IPS DF 6.9 (cell line): ENCODE results near the gene C1orf210.
A peak's percentile ranks its signal among the peaks of the same experiment; 100 is the strongest.

Source experiments
- DNase-seq: peaks from one replicate; pipeline ENCODE4 v3.0.0-alpha.2; 2013; ENCODE audit warnings: low read depth, low spot score
- H3K27ac ChIP-seq: one replicate; pipeline ENCODE4 v1.5.1; 2013; ENCODE audit warnings: low read length, control low read depth
- H3K27me3 ChIP-seq: 2 replicates; pipeline ENCODE4 v1.6.1; 2013; ENCODE audit warnings: mild to moderate bottlenecking, low read length; ENCODE audit not compliant: control insufficient read depth, insufficient read depth
- H3K36me3 ChIP-seq: 2 replicates; pipeline ENCODE4 v1.6.1; 2013; ENCODE audit warnings: low read length; ENCODE audit not compliant: control insufficient read depth, insufficient read depth
- H3K4me1 ChIP-seq: 2 replicates; pipeline ENCODE4 v1.6.1; 2013; ENCODE audit warnings: low read length; ENCODE audit not compliant: control insufficient read depth, insufficient read depth
- H3K4me3 ChIP-seq: 2 replicates; pipeline ENCODE4 v1.5.1; 2013; ENCODE audit warnings: mild to moderate bottlenecking, low read length
- H3K9me3 ChIP-seq: 2 replicates; pipeline ENCODE4 v1.6.1; 2013; ENCODE audit warnings: low read length, inconsistent platforms; ENCODE audit not compliant: control insufficient read depth, insufficient read depth
- WGBS: extraction: QIAGEN DNeasy Blood & Tissue Kit; methylation state at CpG from one replicate; pipeline ENCODE4 v1.1.7; 2013; ENCODE audit warnings: mixed read lengths, missing lambda C conversion rate; ENCODE audit not compliant: insufficient read length, insufficient coverage; 5-methylcytosine and 5-hydroxymethylcytosine counted together

The C1orf210 gene

DNA sequence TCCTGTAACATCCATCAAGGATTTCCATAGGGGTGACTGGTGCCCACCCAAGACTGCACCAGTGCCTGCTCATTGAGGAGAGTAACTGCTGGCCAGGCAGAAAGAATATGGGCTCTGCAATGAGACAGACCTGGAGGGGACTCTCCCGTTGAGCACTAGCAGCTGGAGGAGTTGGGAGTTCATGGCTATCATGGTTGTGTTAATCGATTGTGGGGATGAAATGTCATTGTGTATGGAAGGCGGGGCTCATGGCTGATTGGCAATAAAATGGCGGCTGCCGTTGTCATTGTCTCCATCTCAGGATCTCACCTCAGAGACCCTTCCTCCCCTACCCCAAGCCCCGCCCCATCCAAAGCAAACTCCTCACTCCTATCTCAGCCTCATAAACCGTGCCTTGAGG, 11.7 kb downstream of the C1orf210 start:
- no peak for DNase-seq
- H3K9me3 ChIP-seq, result no peaks in the 10 kb centered on the region
- WGBS, result no CpG with 5 or more reads among the region's 7 CpGs
- H3K4me3 ChIP-seq, result no peak overlapping the region
- peaks cover 7% of the 10 kb centered on the region; the same call in 1 of the 2 replicates for H3K36me3 ChIP-seq
- H3K27ac ChIP-seq, result no peak overlapping the region
- no peaks in the 10 kb centered on the region for H3K27me3 ChIP-seq
- H3K4me1 ChIP-seq, result peaks cover 5% of the 10 kb centered on the region

DNA sequence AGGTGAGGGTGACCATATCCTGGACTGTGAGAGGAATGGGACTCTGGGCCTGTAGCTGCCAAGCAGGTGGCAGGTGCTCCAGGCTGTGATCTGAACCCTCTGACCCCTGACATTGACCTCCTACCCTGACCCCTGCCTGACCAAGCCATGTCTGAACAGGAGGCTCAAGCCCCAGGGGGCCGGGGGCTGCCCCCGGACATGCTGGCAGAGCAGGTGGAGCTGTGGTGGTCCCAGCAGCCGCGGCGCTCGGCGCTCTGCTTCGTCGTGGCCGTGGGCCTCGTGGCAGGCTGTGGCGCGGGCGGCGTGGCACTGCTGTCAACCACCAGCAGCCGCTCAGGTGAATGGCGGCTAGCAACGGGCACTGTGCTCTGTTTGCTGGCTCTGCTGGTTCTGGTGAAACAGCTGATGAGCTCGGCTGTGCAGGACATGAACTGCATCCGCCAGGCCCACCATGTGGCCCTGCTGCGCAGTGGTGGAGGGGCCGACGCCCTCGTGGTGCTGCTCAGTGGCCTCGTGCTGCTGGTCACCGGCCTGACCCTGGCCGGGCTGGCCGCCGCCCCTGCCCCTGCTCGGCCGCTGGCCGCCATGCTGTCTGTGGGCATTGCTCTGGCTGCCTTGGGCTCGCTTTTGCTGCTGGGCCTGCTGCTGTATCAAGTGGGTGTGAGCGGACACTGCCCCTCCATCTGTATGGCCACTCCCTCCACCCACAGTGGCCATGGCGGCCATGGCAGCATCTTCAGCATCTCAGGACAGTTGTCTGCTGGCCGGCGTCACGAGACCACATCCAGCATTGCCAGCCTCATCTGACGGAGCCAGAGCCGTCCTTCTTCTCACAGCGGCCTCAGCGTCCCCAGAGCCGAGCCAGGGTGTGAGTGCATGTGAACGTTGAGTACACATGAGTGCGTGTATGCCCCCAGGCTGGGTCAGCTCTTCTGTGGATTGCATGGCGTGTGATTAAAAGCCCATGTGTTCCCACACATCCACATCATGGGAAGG, 12.5 kb downstream of the C1orf210 start:
- no peak for DNase-seq
- Histone ChIP-seq H3K27me3 (no peaks in the 10 kb centered on the region), H3K4me1 (peaks cover 5% of the 10 kb centered on the region), H3K9me3 (no peaks in the 10 kb centered on the region), H3K36me3 (peaks cover 7% of the 10 kb centered on the region; the same call in 1 of the 2 replicates), H3K4me3 (no peak overlapping the region), H3K27ac (no peak overlapping the region)
- WGBS, result no CpG with 5 or more reads among the region's 46 CpGs

DNA sequence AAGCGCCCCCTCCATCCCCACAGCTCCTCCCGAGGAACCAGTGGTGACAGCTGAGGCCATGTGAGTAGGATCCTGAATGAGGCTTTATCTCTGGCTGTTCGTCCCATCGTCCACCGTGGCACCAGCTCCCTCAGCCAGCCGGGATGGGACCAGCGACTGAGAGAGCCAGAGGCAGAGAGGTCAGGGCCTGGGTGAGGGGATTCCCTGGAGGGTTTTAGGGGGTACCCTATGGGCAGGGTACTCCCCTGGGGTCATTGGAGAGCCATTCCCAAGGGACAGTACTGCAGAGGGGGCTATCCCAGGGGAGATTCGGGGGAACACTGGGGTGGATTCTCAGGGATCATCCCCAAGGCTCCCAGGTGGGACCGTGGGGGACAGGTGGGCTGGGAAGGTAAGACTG, 13.2 kb downstream of the C1orf210 start:
- H3K27me3 ChIP-seq, result no peaks in the 10 kb centered on the region
- no peak for DNase-seq
- H3K4me1 ChIP-seq, result peaks cover 5% of the 10 kb centered on the region
- H3K9me3 ChIP-seq, result no peaks in the 10 kb centered on the region
- no peak overlapping the region for H3K27ac ChIP-seq
- peaks cover 7% of the 10 kb centered on the region; the same call in 1 of the 2 replicates for H3K36me3 ChIP-seq
- no CpG with 5 or more reads among the region's 9 CpGs for WGBS
- no peak overlapping the region for H3K4me3 ChIP-seq

DNA sequence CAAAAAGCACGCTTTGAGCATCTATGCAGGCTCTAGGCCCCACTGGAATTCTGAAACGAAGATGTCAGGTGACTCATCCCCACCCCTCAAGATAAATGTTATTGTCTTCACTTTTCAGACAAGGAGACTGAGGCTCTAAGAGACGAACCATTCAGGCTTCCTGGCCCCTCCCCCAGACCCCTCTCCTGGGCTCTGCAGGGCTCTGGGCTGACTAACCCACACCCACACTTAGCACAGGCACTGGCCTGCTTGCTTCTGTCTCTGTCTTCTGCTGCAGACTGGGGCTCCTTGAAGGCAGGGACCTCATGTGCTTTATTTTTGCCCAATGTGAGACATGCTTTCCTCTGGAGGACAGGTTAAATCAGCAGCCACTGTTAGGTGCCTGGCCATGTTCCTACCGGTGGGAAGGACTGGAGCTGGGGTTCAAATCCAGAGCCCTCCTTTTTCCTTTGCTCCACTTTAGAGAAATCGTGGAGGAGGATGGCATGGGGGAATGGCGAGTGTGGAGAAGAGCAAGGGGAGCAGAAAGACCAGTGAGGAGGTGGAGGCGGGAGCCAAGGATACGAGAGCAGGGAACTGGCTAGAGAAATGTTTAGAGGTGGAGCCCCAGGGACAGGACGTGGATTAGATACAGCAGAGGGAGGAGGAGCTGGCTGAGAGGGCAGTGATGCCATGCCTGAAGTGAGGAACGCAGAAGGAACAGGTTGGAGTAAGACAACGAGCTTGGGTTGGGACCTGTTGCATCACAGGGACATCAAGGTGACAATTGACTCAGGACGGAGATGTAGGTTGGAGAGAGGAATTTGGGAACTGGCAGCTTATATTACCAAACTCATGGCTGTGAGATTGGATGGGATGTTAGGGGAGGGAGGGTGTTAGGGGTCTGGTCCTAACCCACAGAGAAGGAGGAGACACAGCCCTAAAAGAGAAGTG, 13.9 kb downstream of the C1orf210 start:
- Histone ChIP-seq H3K4me3 (peak overlapping the region; percentile 44; the same call in 1 of the 2 replicates), H3K27ac (no peak overlapping the region), H3K36me3 (peaks cover 7% of the 10 kb centered on the region; the same call in 1 of the 2 replicates), H3K4me1 (peaks cover 5% of the 10 kb centered on the region), H3K9me3 (no peaks in the 10 kb centered on the region), H3K27me3 (no peaks in the 10 kb centered on the region)
- no peak for DNase-seq
- WGBS, result no CpG with 5 or more reads among the region's 12 CpGs

DNA sequence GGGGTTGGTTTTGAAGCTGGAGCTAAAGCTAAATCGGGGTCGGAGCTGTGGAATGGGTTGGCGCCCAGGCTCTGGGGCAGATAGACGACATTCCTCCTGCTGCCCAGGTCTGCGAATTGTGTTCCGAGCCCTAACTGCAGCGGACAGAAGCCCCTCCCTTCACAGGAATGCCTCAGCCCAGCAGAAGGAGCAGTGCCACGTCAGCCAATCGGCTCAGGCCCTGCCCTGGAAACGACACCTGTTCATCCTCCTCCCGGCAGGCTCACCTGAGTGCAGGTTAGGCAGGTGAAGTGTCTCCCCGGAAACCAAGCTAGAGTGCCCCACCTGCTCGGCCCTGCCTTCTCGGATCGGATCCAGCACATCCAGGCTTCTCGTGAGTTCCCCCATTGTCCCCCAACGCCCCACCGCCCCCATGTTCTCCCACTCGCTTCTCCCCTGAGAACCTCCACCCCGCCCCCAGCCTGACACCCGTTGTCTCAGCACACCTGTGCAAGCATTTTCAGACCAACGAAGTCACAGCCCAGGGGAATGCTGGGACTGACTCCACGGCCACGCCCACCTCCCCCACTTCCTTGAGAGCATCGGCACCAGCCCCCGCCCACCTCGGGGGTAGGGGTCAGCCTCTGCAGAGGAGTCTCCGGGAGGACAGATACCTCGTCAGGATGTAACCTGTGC, 14.8 kb downstream of the C1orf210 start:
- Histone ChIP-seq H3K36me3 (peaks cover 7% of the 10 kb centered on the region; the same call in 1 of the 2 replicates), H3K9me3 (no peaks in the 10 kb centered on the region), H3K27me3 (no peaks in the 10 kb centered on the region), H3K4me1 (peaks cover 5% of the 10 kb centered on the region), H3K27ac (no peak overlapping the region), H3K4me3 (peak overlapping the region; percentile 44; the same call in 1 of the 2 replicates)
- no CpG with 5 or more reads among the region's 29 CpGs for WGBS
- peak; percentile 92 for DNase-seq

DNA sequence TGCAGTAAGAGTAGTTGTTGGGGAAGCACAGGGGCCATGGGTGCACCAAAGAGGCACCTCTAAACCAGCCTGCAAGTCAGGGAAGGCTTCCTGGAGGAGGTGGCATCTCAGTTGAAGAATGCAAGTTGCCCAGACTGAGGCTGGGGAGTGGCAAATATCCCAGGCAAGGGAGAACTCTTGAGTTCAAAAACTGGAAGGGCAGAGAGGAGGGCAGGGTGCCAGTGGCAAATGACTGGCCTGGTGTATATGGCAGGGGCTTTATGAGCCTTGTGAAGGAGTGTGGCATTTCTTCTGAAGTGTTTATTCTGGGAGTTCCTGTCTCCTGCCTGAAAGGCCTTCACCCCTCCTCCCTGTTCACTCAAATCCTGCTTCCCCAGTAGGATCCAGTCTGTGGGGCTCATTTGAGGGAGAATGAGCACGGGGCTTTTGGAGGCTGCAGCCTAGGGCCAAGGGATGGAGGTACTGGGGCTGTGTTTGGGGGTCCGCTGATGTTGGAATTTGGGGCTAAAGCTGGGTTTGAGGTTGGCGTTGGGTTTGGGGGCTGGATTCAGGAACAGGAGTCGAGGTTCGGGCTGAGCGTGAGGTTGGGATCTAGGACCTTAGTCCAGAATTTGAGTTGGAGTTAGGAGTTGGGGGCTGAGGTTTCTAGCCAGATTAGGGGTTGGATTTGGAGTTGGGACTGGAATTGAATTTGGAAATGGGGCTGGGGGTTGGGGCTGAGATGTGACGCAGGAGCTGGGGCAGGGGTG, 15.6 kb downstream of the C1orf210 start, which contains the start of gene TMEM125:
Gene TMEM125, plus strand, starts transcription at position 357 of the 749 bp plus-strand sequence. CDS start 2,740 bp downstream, outside the sequence.
- H3K4me3 ChIP-seq, result peak within 1 kb of the TSS; percentile 44; the same call in 1 of the 2 replicates
- DNase-seq, result no peak
- peaks cover 7% of the 10 kb centered on the region; the same call in 1 of the 2 replicates for H3K36me3 ChIP-seq
- no CpG with 5 or more reads among the region's 7 CpGs for WGBS
- H3K9me3 ChIP-seq, result no peaks in the 10 kb centered on the region
- H3K4me1 ChIP-seq, result peaks cover 5% of the 10 kb centered on the region
- no peak within 1 kb of the TSS for H3K27ac ChIP-seq
- no peaks in the 10 kb centered on the region for H3K27me3 ChIP-seq

DNA sequence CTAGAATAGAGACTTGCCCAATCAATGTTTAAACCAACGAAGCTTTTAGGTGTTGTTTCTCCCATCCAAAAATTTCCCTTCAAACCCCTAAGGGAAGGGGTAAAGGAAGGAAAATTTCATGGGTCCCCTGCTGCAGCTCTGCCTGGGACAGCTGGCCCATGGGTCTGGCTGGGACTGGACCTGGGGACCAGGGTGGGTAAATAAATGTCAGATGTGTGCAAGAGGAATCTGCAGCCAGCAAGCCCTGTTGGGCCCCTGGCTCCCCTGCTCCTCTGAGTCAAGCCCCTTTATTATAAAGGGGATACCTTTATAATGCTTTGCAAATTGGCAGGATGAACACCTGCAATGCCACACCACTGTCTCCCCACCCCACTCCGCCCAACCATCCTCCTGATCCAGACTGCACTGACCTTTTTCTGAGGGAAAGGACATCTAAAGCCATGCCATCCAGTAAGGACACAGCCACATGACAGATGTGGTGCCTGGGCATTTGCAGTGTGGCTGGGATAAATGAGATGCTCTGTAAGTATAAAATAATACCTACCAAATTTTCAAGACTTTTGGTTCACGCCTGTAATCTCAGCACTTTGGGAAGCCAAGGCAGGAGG, 17.5 kb downstream of the C1orf210 start:
- no peak overlapping the region for H3K27ac ChIP-seq
- no CpG with 5 or more reads among the region's 3 CpGs for WGBS
- H3K4me3 ChIP-seq, result no peak overlapping the region
- DNase-seq, result no peak
- 0 out of 2 replicates have a peak, but pooled peaks cover under 1% of the 10 kb centered on the region for H3K36me3 ChIP-seq
- peaks cover 5% of the 10 kb centered on the region for H3K4me1 ChIP-seq
- H3K27me3 ChIP-seq, result no peaks in the 10 kb centered on the region
- no peaks in the 10 kb centered on the region for H3K9me3 ChIP-seq

DNA sequence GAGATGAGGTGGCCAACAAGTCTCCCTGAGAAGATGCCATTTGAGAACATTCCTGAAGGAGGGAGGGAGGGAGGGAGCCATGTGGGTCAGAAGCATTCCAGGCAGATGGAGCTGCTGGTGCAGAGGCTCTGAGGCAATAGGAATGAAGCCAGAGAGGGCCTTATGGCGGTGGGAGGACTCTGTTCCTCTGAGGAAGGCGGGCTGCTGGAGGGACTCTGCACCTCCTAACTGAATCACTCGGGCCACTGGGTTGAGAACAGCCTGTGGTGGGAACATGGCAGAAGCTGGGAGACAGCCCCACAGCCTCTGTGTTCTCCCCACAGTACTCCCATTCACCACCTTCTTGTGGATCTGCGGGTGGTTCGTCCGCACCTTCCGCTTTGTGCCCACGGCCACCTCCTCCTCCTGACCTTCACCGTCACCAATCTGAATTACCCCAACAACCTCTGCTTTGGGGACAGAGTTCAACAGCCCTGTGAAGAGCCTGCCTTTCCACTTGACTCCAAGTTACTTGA, 18.0 kb downstream of the C1orf210 start:
- Histone ChIP-seq H3K27me3 (no peaks in the 10 kb centered on the region), H3K36me3 (no peaks in the 10 kb centered on the region), H3K4me1 (peaks cover 5% of the 10 kb centered on the region), H3K4me3 (no peak overlapping the region), H3K9me3 (no peaks in the 10 kb centered on the region), H3K27ac (no peak overlapping the region)
- no peak for DNase-seq
- WGBS, result no CpG with 5 or more reads among the region's 9 CpGs

DNA sequence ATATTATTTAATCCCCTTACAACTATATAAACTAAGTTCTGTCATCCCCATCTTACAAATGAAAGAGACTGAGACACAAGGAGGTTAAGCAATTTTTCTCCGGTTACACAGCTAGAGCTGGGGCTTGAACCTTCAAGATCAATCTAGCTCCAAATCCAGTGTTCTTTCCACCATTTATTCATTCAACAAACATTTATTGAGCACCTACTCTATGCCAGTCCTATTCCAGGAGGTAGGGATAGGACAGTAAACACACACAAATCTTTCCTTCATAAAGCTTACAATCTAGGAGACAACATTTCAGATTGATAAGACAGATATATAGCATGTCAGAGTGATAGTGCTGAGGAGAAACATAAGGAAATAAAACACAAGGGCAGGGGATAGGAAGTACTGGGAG, 18.5 kb downstream of the C1orf210 start:
- H3K36me3 ChIP-seq, result no peaks in the 10 kb centered on the region
- H3K27me3 ChIP-seq, result no peaks in the 10 kb centered on the region
- peaks cover 5% of the 10 kb centered on the region for H3K4me1 ChIP-seq
- H3K27ac ChIP-seq, result no peak overlapping the region
- no CpG with 5 or more reads among the region's 1 CpG for WGBS
- no peaks in the 10 kb centered on the region for H3K9me3 ChIP-seq
- DNase-seq, result no peak
- H3K4me3 ChIP-seq, result no peak overlapping the region
